ENCODE data around the gene CDK5RAP3.
"Not testable (repeated sequence)": the region's sequence is repeated elsewhere in the genome, so short reads cannot be mapped to it uniquely, and the experiment has no call there.

Gene CDK5RAP3

GRCh38 chr17:47982091-47982617 lies 11.2 kb downstream of the CDK5RAP3 start:
- in situ Hi-C loops (cut with MboI; ENCODE audit: low pct_unique_long_range_greater_than_20kb, low sequenced_read_pairs, unreplicated experiment): no loop called here
- no peak for DNase-seq (ENCODE audit: low spot score)
- no peak for TF ChIP-seq CTCF (IDR thresholded peaks at IDR 0.05; ENCODE audit: extremely low read depth, insufficient read depth, missing control alignments)

- in situ Hi-C loops (cut with MboI; ENCODE audit: low pct_unique_long_range_greater_than_20kb, low sequenced_read_pairs, unreplicated experiment): no loop called here
- TF ChIP-seq CTCF (IDR thresholded peaks at IDR 0.05; ENCODE audit: extremely low read depth, insufficient read depth, missing control alignments): no peak
- no peak for DNase-seq (ENCODE audit: low spot score)
Observed at GRCh38 chr17:47982645-47983390, 11.9 kb downstream of the CDK5RAP3 start.

- no peak for DNase-seq (ENCODE audit: low spot score)
- in situ Hi-C loops (cut with MboI; ENCODE audit: low pct_unique_long_range_greater_than_20kb, low sequenced_read_pairs, unreplicated experiment): no loop called here
- TF ChIP-seq CTCF (IDR thresholded peaks at IDR 0.05; ENCODE audit: extremely low read depth, insufficient read depth, missing control alignments): no peak
Observed at GRCh38 chr17:47983492-47984223, 12.7 kb downstream of the CDK5RAP3 start.

- no peak for TF ChIP-seq CTCF (IDR thresholded peaks at IDR 0.05; ENCODE audit: extremely low read depth, insufficient read depth, missing control alignments)
- DNase-seq (ENCODE audit: low spot score): no peak
- in situ Hi-C loops (cut with MboI; ENCODE audit: low pct_unique_long_range_greater_than_20kb, low sequenced_read_pairs, unreplicated experiment): no loop called here
Observed at GRCh38 chr17:47986520-47986919, 15.6 kb downstream of the CDK5RAP3 start.

- TF ChIP-seq CTCF (IDR thresholded peaks at IDR 0.05; ENCODE audit: extremely low read depth, insufficient read depth, missing control alignments): no peak
- in situ Hi-C loops (cut with MboI; ENCODE audit: low pct_unique_long_range_greater_than_20kb, low sequenced_read_pairs, unreplicated experiment): no loop called here
- no peak for DNase-seq (ENCODE audit: low spot score)
Observed at GRCh38 chr17:47987240-47987835, 16.4 kb downstream of the CDK5RAP3 start.

GRCh38 chr17:47988445-47988844 lies 17.5 kb downstream of the CDK5RAP3 start:
- in situ Hi-C loops (cut with MboI; ENCODE audit: low pct_unique_long_range_greater_than_20kb, low sequenced_read_pairs, unreplicated experiment); DNase-seq (ENCODE audit: low spot score): not testable (repeated sequence)
